ENCODE data around the gene SPTAN1. TPM values are rescaled to one million over a fixed set of nuclear protein-coding genes. Genes with fewer than 3 reads are reported as not detected.

Gene SPTAN1
- total RNA-seq, 1 donor from 2014 or later: 687 TPM

DNA sequence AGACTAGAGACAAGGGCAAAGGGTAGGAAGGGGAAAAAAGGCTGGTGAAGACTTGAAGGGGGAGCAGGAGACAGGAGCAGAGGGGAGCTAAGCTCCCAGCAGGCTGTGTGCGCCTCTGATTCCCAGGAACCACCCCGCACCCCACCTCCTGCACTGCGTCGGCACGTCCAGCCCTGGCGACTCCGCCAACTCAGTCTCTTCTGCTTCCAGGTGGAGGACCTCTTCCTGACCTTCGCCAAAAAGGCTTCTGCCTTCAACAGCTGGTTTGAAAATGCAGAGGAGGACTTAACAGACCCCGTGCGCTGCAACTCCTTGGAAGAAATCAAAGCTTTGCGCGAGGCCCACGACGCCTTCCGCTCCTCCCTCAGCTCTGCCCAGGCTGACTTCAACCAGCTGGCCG lies 73.8 kb downstream of the SPTAN1 start:
- no peak for DNase-seq (ENCODE audit: low spot score in 2 of 2)
- Histone ChIP-seq H3K4me1 (peaks cover 4 to 12% of the 10 kb centered on the region in 2 donors), H3K27ac (no peak overlapping the region), H3K9me3 (no peaks in the 10 kb centered on the region), H3K36me3 (peaks cover 77 to 99% of the 10 kb centered on the region in 2 donors), H3K4me3 (no peak overlapping the region), H3K27me3 (no peaks in the 10 kb centered on the region)
- TF ChIP-seq, protein P1, sequence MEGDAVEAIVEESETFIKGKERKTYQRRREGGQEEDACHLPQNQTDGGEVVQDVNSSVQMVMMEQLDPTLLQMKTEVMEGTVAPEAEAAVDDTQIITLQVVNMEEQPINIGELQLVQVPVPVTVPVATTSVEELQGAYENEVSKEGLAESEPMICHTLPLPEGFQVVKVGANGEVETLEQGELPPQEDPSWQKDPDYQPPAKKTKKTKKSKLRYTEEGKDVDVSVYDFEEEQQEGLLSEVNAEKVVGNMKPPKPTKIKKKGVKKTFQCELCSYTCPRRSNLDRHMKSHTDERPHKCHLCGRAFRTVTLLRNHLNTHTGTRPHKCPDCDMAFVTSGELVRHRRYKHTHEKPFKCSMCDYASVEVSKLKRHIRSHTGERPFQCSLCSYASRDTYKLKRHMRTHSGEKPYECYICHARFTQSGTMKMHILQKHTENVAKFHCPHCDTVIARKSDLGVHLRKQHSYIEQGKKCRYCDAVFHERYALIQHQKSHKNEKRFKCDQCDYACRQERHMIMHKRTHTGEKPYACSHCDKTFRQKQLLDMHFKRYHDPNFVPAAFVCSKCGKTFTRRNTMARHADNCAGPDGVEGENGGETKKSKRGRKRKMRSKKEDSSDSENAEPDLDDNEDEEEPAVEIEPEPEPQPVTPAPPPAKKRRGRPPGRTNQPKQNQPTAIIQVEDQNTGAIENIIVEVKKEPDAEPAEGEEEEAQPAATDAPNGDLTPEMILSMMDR (IDR thresholded peaks at IDR 0.05): no peak
- intact Hi-C loops (cut with DNase I): no loop called here

DNA sequence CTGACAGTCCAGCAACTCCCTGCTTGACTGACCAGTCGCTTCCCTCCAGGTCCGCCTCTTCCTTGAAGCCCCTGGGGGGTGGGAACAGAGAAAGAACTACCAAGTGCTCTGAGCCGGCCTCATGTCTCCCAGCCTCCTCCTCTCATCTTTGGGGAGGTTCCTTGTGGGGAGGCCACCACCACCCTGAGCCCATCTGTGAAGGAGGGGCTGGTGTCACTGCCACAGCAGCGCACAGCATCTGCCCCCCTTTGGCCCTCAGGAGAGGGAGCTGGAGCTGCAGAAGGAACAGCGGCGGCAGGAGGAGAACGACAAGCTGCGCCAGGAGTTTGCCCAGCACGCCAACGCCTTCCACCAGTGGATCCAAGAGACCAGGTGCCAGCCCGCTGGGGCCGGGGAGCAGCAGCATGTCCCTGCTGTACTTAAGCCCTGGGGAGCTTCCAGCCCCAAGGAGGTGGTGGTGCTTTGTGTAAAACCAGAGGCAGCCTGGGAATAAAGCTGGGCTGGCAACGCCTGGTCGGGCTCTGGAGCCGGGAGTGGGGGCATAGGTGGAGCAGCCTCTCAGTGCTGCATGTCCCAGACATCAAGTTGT lies 74.8 kb downstream of the SPTAN1 start:
- H3K27me3 ChIP-seq: no peaks in the 10 kb centered on the region
- peaks cover 79 to 99% of the 10 kb centered on the region in 2 donors for H3K36me3 ChIP-seq
- peak overlapping the region in 1 of 2 donors; percentile 67 for H3K27ac ChIP-seq
- no peak for DNase-seq (ENCODE audit: low spot score in 2 of 2)
- intact Hi-C loops (cut with DNase I): no loop called here
- H3K4me1 ChIP-seq: peaks cover 4 to 12% of the 10 kb centered on the region in 2 donors
- no peaks in the 10 kb centered on the region for H3K9me3 ChIP-seq
- no peak overlapping the region for H3K4me3 ChIP-seq
- TF ChIP-seq, protein P1 (IDR thresholded peaks at IDR 0.05): no peak

DNA sequence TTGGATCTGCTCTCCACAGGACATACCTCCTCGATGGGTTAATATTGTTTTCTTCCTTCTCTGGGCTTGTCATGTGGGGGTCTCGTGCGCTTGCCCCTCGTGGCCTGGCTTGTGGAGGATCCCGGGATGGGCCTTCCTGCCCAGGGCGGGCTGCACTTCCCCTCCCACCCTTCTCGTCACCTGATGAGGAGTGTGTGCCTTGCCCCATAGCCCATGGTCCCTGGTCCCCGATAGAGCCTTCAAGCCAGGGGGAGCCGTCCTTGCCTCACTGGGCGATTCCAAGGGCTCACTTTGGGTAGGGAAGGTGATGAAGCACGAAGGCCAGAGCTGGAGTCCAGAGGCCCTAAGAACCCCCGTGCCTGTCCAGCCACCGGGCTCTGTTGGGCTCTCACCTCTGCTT lies 75.5 kb downstream of the SPTAN1 start:
- Histone ChIP-seq H3K36me3 (peaks cover 79 to 99% of the 10 kb centered on the region in 2 donors), H3K27me3 (no peaks in the 10 kb centered on the region), H3K4me3 (no peak overlapping the region), H3K4me1 (peaks cover 4 to 12% of the 10 kb centered on the region in 2 donors), H3K27ac (peak overlapping the region; percentile 59 to 67), H3K9me3 (no peaks in the 10 kb centered on the region)
- TF ChIP-seq, protein P1 (IDR thresholded peaks at IDR 0.05): no peak
- no peak for DNase-seq (ENCODE audit: low spot score in 2 of 2)
- intact Hi-C loops (cut with DNase I): no loop called here

DNA sequence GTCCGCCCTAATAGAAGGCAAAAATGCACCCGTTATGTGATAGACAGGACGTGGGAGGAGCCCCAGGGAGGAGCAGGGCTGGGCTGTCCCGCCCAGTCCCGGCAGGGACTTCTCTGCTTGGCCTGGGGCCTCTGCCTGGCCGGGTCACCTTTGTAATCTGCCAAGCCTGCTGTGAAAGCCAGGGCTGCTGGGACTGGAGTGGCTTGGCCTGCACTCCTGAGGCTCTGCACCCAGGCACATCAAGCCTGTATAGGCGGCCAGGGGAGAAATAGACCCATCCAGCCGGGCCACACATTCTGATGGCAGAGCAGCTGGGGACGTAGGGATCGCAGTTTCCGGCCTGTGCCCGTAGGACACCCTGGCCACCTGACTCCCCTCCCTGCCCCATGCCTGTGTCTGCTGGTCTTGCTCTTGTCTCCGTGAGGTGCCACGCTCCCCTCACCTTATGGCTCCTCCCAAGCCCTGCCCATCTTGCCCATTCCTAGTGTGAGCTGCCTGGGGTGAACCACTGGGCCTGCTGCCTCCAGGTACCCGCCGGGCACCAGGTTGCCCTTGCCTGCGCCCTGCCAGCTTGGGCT lies 76.2 kb downstream of the SPTAN1 start:
- H3K9me3 ChIP-seq: no peaks in the 10 kb centered on the region
- peak overlapping the region; percentile 59 to 67 for H3K27ac ChIP-seq
- no peaks in the 10 kb centered on the region for H3K27me3 ChIP-seq
- intact Hi-C loops (cut with DNase I): no loop called here
- TF ChIP-seq, protein P1 (IDR thresholded peaks at IDR 0.05): no peak
- DNase-seq (ENCODE audit: low spot score in 2 of 2): peak in 1 of 2 donors; percentile 82
- H3K36me3 ChIP-seq: peaks cover 79 to 99% of the 10 kb centered on the region in 2 donors
- H3K4me1 ChIP-seq: peaks cover 4 to 12% of the 10 kb centered on the region in 2 donors
- no peak overlapping the region for H3K4me3 ChIP-seq

DNA sequence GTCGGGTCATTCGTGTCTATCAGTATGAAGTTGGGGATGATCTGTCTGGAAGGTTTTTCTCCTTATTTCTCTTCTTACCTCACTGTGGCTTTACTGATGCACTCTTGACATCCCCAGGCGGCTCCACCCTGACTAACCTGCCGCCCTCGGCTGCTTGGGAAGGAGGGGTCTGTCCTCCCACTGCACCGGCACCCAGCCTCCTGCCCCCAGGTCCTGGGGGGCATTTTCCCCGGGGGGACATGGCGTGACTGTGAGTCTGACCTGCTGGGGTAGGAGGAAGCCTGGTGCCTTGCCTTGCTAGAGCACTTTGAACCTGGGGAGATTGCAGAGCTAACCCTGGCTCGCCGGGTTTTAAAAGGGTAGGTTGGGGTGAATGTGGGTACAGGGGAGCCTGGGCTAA lies 76.7 kb downstream of the SPTAN1 start:
- H3K4me1 ChIP-seq: peaks cover 4 to 12% of the 10 kb centered on the region in 2 donors

More for the DNA sequence above, 76.7 kb downstream of the SPTAN1 start:
- TF ChIP-seq, protein P1 (IDR thresholded peaks at IDR 0.05): no peak
- no peak overlapping the region for H3K4me3 ChIP-seq
- no peak for DNase-seq (ENCODE audit: low spot score in 2 of 2)
- H3K27me3 ChIP-seq: no peaks in the 10 kb centered on the region
- H3K9me3 ChIP-seq: no peaks in the 10 kb centered on the region
- peaks cover 81 to 99% of the 10 kb centered on the region in 2 donors for H3K36me3 ChIP-seq
- intact Hi-C loops (cut with DNase I): no loop called here
- H3K27ac ChIP-seq: peak overlapping the region in 1 of 2 donors; percentile 59

All from ascending aorta (tissue), 2 donors.